HG03575 (cell line): ENCODE results near the gene GOLGA8T.
"Not testable (repeated sequence)": the region's sequence is repeated elsewhere in the genome, so short reads cannot be mapped to it uniquely, and the experiment has no call there.

ENCODE experiments used
- ATAC-seq: cut with Tn5 transposase; IDR thresholded peaks from one replicate; pipeline ENCODE4 v1.9.1; 2021; ENCODE audit not compliant: unreplicated experiment, insufficient number of reproducible peaks, low FRiP score; ENCODE audit errors: extremely low read depth

The GOLGA8T gene, protein sequence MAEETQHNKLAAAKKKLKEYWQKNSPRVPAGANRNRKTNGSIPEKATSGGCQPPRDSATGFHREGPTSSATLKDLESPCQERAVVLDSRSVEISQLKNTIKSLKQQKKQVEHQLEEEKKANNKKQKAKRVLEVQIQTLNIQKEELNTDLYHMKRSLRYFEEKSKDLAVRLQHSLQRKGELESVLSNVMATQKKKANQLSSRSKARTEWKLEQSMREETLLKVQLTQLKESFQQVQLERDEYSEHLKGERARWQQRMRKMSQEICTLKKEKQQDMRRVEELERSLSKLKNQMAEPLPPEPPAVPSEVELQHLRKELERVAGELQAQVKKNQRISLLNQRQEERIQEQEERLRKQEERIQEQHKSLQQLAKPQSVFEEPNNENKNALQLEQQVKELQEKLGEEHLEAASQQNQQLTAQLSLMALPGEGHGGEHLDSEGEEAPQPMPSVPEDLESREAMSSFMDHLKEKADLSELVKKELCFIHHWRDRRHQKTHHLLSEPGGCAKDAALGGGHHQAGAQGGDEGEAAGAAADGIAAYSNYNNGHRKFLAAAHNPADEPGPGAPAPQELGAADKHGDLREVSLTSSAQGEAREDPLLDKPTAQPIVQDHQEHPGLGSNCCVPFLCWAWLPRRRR

GRCh38 chr15:30134751-30135150, at the start of gene GOLGA8T:
Gene GOLGA8T (plus strand): TSS chr15:30135051. CDS start chr15:30135149, 98 bp downstream.
- ATAC-seq, result not testable (repeated sequence)

GRCh38 chr15:30097827-30098226, 37.0 kb upstream of the GOLGA8T start:
- not testable (repeated sequence) for ATAC-seq

DNA sequence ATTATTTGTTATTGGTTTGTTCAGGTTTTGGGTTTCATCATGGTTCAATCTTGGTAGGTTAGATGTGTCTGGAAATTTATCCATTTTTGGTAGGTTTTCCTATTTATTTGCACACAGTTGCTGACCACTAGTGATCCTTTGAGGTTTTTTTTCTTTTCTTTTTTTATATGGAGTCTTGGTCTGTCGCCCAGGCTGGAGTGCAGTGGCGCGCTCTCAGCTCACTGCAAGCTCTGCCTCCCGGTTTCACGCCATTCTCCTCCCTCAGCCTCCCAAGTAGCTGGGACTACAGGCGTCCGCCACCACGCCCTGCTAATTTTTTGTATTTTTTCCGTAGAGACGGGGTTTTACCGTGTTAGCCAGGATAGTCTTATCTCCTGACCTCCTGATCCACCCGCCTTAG, 32.0 kb upstream of the GOLGA8T start:
- ATAC-seq, result not testable (repeated sequence)

DNA sequence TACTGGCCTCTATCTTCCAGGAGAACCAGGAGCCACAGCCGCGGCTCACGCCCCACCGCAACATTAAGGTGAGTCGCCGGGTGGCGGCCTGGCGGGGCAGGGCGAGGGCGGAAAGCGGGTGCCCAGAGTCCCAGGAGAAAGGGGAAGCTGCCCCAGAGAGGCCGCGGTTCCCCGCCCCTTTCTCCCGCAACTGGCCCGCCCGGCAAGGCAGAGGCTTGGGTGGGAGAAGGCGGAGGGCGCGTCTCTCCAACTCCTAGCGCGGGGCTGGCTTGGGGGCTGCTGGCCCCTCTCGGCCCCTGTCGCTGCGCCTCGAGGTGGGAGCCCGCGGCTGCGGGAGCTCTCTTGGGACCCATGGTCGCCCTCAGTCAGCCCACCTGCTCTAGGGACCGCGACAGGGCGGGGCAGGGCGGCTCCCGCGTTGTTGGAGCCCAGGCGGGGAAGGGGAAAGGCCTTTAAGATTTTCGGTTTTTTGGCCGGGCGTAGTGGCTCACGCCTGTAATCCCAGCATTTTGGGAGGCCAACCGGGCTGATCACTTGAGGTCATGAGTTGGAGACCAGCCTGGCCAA, 30.8 kb upstream of the GOLGA8T start:
- ATAC-seq, result not testable (repeated sequence)

GRCh38 chr15:30110591-30110990, 24.3 kb upstream of the GOLGA8T start:
- ATAC-seq, result not testable (repeated sequence)

- ATAC-seq, result not testable (repeated sequence)
Observed at GRCh38 chr15:30130066-30130465, 4.8 kb upstream of the GOLGA8T start.

GRCh38 chr15:30143246-30143645, 8.4 kb downstream of the GOLGA8T start:
- ATAC-seq, result not testable (repeated sequence)

GRCh38 chr15:30149891-30150290, 15.0 kb downstream of the GOLGA8T start:
- not testable (repeated sequence) for ATAC-seq

DNA sequence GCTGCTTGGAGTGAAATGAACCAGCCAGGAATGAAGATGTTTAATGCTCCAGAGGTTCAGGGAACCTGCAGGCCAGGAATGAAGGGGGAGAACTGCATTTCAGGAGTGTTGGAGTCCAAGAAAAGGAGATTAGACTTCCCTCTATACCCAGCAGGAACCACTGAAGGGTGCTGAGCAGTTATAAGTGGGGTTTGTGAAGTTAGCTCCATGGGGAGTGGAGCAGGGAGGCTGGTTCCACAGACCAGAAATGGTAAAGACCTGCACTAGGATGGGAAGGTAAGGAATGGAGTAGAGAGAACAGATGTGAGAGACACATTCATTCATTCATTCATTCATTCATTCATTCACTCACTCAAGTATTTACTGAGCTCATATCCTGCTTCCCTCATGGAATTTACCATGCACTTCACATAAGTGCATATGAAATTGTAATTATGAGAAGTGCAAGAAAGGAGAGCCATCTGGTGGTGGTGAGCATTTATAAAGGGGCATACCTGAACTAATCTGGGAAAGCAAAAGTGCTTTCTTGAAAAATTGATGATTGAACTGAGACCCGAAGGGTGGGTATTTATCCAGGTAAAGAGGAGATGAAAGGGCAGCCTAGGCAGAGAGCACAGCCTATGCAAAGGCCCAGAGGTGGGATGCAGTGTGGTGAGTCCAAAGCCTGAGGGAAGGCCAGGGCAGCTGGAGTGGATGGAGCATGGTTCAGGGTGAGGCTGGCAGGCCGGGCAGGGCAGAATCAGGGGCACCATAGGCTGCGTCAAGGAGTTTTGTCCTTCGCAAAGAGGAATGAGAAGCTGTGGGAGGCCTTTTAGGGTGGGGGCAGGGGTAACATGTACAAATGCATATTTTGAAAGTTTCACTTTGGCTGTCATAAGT, 27.9 kb downstream of the GOLGA8T start:
- ATAC-seq, result not testable (repeated sequence)

- not testable (repeated sequence) for ATAC-seq
Observed at GRCh38 chr15:30163759-30164158, 28.9 kb downstream of the GOLGA8T start.

DNA sequence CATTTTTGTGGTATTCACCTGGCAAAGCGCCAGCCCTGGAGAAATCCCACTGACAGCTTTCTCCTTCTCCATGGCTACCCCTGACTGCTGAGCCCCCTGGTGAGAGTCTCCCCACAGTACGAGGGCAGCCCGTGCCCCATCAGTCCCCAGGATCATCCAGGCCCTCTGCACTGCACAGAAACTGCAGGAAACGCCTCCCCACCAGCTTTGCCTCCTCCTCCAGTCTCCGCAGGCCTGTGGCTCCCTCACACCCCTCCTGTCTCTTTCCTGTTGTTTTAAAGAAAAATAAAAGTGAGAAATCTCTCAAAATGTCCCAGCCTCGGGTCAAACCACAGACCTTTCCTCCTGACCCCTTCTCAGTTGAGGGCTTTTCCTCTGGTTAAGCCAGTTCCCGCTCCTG, 29.4 kb downstream of the GOLGA8T start:
- not testable (repeated sequence) for ATAC-seq

DNA sequence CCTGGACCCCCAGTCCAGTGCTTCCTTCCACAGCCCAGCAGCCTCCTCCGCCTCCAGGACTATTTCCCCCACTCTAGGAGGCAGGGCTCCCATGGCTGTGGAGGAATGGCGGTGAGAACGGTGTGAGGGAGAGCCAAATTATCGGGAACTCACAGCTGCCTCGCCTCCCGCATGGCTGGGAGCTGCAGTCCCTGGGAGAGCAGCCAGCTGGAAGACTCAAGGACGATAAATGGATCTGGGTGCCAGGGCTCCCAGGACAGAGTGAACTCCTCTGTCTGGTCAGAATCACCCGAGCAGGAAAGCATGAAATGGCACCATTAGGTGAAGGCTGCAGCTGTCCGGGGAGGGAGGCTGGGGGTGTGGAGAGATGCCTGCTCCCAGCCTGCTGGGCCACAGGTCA, 32.6 kb downstream of the GOLGA8T start:
- not testable (repeated sequence) for ATAC-seq

DNA sequence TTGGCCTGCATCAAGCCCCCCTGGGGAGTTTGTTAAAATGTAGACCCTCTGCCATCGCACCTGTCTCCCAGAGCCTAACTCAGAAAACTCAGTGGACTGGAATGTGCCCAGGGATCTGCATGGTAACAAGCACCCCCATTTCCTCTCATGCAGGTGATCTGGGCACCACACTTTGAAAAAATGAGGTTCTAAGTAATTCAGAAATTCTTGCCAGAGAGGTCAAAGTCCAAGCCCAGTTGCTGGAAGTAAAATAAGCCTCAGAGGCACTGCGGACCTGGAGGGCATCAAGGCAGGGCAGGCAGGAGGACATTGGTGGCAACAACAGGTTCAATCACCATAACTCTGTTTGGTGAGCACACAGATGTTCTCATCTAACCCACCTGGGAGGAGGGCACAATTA, 33.0 kb downstream of the GOLGA8T start:
- ATAC-seq, result not testable (repeated sequence)

- ATAC-seq, result not testable (repeated sequence)
Observed at GRCh38 chr15:30171452-30171851, 36.6 kb downstream of the GOLGA8T start.

DNA sequence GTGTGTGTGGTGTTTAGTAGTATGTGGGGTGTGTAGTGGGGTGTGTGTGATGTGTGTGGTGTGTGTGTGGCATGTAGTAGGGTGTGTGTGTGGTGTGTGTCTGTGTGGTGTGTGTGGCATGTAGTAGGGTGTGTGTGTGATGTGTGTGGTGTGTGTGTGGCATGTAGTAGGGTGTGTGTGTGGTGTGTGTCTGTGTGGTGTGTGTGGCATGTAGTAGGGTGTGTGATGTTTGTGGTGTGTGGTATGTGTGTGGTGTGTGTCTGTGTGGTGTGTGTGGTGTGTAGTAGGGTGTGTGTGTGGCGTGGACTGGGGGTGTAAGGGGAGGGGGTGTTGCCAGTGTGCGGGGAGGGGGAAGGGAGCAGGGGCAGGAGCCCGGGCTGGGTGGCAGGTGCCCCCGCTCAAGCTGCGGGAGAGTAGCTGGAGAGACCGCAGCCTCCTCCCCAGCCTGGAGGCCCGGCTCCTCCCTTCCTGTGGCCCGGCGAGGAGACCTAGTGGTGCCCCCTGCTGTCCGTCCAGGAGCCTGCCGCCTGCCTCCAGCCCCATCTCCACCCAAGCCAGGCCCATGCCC, 38.3 kb downstream of the GOLGA8T start:
- ATAC-seq, result not testable (repeated sequence)

GRCh38 chr15:30175291-30175690, 40.4 kb downstream of the GOLGA8T start:
- not testable (repeated sequence) for ATAC-seq

- ATAC-seq, result not testable (repeated sequence)
Observed at GRCh38 chr15:30176613-30177012, 41.8 kb downstream of the GOLGA8T start.

DNA sequence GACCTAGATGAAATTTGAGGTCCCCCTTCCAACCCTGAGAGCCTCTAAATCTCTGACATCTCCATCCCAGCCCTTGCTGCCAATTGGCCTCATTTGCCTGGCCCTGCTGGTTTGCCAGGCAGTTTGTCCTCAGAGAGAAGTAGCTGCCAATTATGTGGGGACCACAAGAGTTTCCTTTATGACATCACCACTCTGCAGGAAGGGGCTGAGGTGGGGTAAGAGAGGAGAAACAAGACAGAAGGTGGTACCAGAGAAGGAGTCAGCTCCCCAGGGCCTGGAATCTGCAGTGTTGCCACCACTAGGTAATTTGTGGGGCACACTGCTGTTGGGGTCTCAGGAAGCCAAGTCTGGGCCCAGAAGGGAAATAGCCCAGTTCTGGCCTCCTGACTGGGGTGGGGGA, 45.0 kb downstream of the GOLGA8T start:
- not testable (repeated sequence) for ATAC-seq

DNA sequence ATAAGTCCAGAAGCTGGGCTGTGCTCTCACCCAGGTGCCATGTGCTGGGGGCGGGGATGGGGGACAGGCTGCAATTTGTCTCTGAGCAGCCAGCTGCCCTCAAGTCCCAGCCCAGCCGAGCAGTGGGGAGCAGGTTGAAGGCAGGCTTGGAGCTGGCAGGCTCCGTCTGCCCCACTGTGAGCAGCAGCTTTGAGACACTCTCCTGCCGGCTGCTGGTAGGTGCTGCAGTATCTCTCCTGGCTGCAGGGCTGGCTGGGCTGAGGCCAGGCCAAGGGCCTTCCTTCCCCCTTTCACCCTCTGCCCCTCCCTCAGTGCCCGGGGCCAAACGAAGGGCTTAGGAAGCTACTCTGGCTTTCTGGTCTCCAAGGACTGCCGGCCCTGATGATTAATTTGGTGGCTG, 50.6 kb downstream of the GOLGA8T start:
- ATAC-seq, result not testable (repeated sequence)
